Lower lobe of right lung (tissue), 2 donors: ENCODE data around the gene MLIP. TPM values are rescaled to one million over a fixed set of nuclear protein-coding genes. Genes with fewer than 3 reads are reported as not detected.
"Not testable (repeated sequence)": the region's sequence is repeated elsewhere in the genome, so short reads cannot be mapped to it uniquely, and the experiment has no call there.

Experiments used
- ATAC-seq, 2 donors: fragments of 200-7000 bp; cut with Tn5 transposase; one replicate each; pipeline ENCODE4 v1.9.1; 2020 to 2022; ENCODE audit warnings: mild to moderate bottlenecking in 2 of 2, moderate library complexity in 2 of 2
- DNase-seq: peaks from one replicate; pipeline ENCODE4 v3.0.0-alpha.2; 2020
- H3K27ac ChIP-seq: fragments of 200-600 bp; one replicate; pipeline ENCODE4 v1.8.0; 2022
- H3K27me3 ChIP-seq: fragments of 200-600 bp; one replicate; pipeline ENCODE4 v1.8.0; 2022; ENCODE audit warnings: low read depth
- H3K36me3 ChIP-seq: fragments of 200-600 bp; one replicate; pipeline ENCODE4 v1.8.0; 2022; ENCODE audit warnings: mild to moderate bottlenecking
- H3K4me1 ChIP-seq: fragments of 200-600 bp; one replicate; pipeline ENCODE4 v1.8.0; 2022
- H3K4me3 ChIP-seq: fragments of 200-600 bp; one replicate; pipeline ENCODE4 v1.8.0; 2022; ENCODE audit warnings: mild to moderate bottlenecking
- H3K9me3 ChIP-seq: fragments of 200-600 bp; one replicate; pipeline ENCODE4 v1.8.0; 2022
- CTCF ChIP-seq: fragments of 200-600 bp; IDR thresholded peaks from one replicate; pipeline ENCODE4 v1.8.0; 2022; ENCODE audit warnings: antibody characterized with exemption, mild to moderate bottlenecking
- intact Hi-C: fragments of 100-400 bp; cut with DNase I; formaldehyde crosslinking; loops from one replicate; pipeline ENCODE4 v1.11.0; 2022
- total RNA-seq: library from RNA; stranded (reverse); fragmentation: NEBNext Ultra II Directional; extraction: Animal tissue kit (Norgen Biotek cat#: 25700); gene quantifications from one replicate; pipeline ENCODE4 v1.2.1, GENCODE V29; 2021
- donor health status: DM: no; HTN: yes; CAD: no; lungs with severe emphysema.

Gene MLIP
- total RNA-seq, 1 donor from 2014 or later, result not detected

- H3K36me3 ChIP-seq, result no peaks in the 10 kb centered on the region
- no peak overlapping the region for H3K27ac ChIP-seq
- H3K27me3 ChIP-seq, result no peaks in the 10 kb centered on the region
- intact Hi-C loops, result no loop called here
- TF ChIP-seq CTCF, result no peak
- DNase-seq, result no peak
- no peaks in the 10 kb centered on the region for H3K4me1 ChIP-seq
- no peak overlapping the region for H3K4me3 ChIP-seq
- no peak for ATAC-seq
- no peaks in the 10 kb centered on the region for H3K9me3 ChIP-seq
Observed at GRCh38 chr6:54072635-54073313, 38.5 kb upstream of the MLIP start.

- H3K27me3 ChIP-seq, result no peaks in the 10 kb centered on the region
- no peak for DNase-seq
- H3K4me1 ChIP-seq, result no peaks in the 10 kb centered on the region
- H3K36me3 ChIP-seq, result no peaks in the 10 kb centered on the region
- no peak overlapping the region for H3K4me3 ChIP-seq
- intact Hi-C loops, result no loop called here
- H3K9me3 ChIP-seq, result no peaks in the 10 kb centered on the region
- ATAC-seq, result no peak
- TF ChIP-seq CTCF, result no peak
- H3K27ac ChIP-seq, result no peak overlapping the region
Observed at GRCh38 chr6:54073487-54073886, 37.8 kb upstream of the MLIP start.

GRCh38 chr6:54074109-54074508 lies 37.1 kb upstream of the MLIP start:
- Histone ChIP-seq H3K9me3 (no peaks in the 10 kb centered on the region), H3K27ac (no peak overlapping the region), H3K36me3 (no peaks in the 10 kb centered on the region), H3K27me3 (no peaks in the 10 kb centered on the region), H3K4me3 (no peak overlapping the region), H3K4me1 (no peaks in the 10 kb centered on the region)
- DNase-seq (no peak), ATAC-seq (no peak)
- intact Hi-C loops, result no loop called here
- TF ChIP-seq CTCF, result no peak

DNA sequence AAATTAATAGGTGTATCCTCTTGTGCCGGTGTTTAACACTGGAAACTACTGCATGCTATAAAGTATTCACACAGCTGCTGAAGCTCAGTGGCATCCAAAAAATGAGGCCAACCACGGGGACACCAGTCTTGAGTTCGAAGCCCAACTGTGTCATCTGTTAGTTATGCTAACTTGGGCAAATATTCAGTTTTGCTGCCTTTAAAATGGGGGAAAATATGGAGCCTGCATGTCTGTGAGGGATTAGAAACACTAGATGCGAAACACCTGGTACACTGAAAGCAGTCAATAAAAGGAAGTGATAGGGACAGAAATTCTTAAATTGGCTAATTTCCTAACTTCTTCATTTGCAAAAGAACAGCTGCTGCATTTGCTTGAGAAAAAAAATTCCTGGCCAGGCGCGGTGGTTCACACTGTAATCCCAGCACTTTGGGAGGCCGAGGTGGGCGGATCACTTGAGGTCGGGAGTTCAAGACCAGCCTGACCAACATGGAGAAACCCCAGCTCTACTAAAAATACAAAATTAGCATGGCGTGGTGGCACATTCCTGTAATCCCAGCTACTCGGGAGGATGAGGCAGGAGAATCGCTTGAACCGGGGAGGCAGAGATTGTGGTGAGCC lies 36.6 kb upstream of the MLIP start:
- intact Hi-C loops, result no loop called here
- Histone ChIP-seq H3K27me3 (no peaks in the 10 kb centered on the region), H3K9me3 (no peaks in the 10 kb centered on the region), H3K4me1 (no peaks in the 10 kb centered on the region), H3K4me3 (no peak overlapping the region), H3K27ac (no peak overlapping the region), H3K36me3 (no peaks in the 10 kb centered on the region)
- DNase-seq (no peak), ATAC-seq (no peak)
- TF ChIP-seq CTCF, result no peak

GRCh38 chr6:54076159-54076789 lies 35.0 kb upstream of the MLIP start:
- intact Hi-C loops, result no loop called here
- no peak for DNase-seq
- H3K9me3 ChIP-seq, result no peaks in the 10 kb centered on the region
- H3K36me3 ChIP-seq, result no peaks in the 10 kb centered on the region
- H3K4me3 ChIP-seq, result no peak overlapping the region
- H3K27me3 ChIP-seq, result no peaks in the 10 kb centered on the region
- H3K4me1 ChIP-seq, result no peaks in the 10 kb centered on the region
- no peak for ATAC-seq
- H3K27ac ChIP-seq, result no peak overlapping the region
- TF ChIP-seq CTCF, result no peak

- ATAC-seq, H3K9me3 ChIP-seq, H3K36me3 ChIP-seq, H3K4me1 ChIP-seq, DNase-seq, H3K4me3 ChIP-seq, intact Hi-C loops, H3K27me3 ChIP-seq, H3K27ac ChIP-seq: not testable (repeated sequence)
Observed at GRCh38 chr6:54081499-54081898, 29.7 kb upstream of the MLIP start.
